IgD-negative memory B cell (primary cell): ENCODE data around the gene LIN37. TPM values are rescaled to one million over a fixed set of nuclear protein-coding genes. Genes with fewer than 3 reads are reported as not detected.
A peak's percentile ranks its signal among the peaks of the same experiment; 100 is the strongest.
"Not testable (repeated sequence)": the region's sequence is repeated elsewhere in the genome, so short reads cannot be mapped to it uniquely, and the experiment has no call there.

Experiments
- H3K27ac Mint-ChIP-seq, 3 donors: one replicate each; pipeline ENCODE4 v1.8.0; 2020 to 2022; ENCODE audit warnings: mild to moderate bottlenecking in 3 of 3, mixed read lengths in 3 of 3, moderate library complexity in 1 of 3
- H3K27me3 Mint-ChIP-seq: one replicate; pipeline ENCODE4 v1.8.0; 2021; ENCODE audit warnings: mixed read lengths
- H3K36me3 Mint-ChIP-seq: one replicate; pipeline ENCODE4 v1.8.0; 2020; ENCODE audit warnings: mild to moderate bottlenecking, mixed read lengths
- H3K4me1 Mint-ChIP-seq, 3 donors: one replicate each; pipeline ENCODE4 v1.8.0; 2020 to 2022; ENCODE audit warnings: mixed read lengths in 3 of 3, mild to moderate bottlenecking in 1 of 3
- H3K4me3 Mint-ChIP-seq, 4 donors: one replicate each; pipeline ENCODE4 v1.8.0; 2020 to 2022; ENCODE audit warnings: mild to moderate bottlenecking in 4 of 4, mixed read lengths in 4 of 4, moderate library complexity in 3 of 4
- H3K9me3 Mint-ChIP-seq, 3 donors: one replicate each; pipeline ENCODE4 v1.8.0; 2020 to 2021; ENCODE audit warnings: mixed read lengths in 3 of 3, mild to moderate bottlenecking in 1 of 3
- polyA plus RNA-seq: library from polyadenylated mRNA; unstranded; fragments of 300-500 nt; fragmentation: Illumina TruSeq; gene quantifications from one replicate; pipeline ENCODE4 v1.2.3, GENCODE V29; 2021

Gene LIN37
- polyA plus RNA-seq, 1 donor from 2014 or later, result 8.2 TPM

DNA sequence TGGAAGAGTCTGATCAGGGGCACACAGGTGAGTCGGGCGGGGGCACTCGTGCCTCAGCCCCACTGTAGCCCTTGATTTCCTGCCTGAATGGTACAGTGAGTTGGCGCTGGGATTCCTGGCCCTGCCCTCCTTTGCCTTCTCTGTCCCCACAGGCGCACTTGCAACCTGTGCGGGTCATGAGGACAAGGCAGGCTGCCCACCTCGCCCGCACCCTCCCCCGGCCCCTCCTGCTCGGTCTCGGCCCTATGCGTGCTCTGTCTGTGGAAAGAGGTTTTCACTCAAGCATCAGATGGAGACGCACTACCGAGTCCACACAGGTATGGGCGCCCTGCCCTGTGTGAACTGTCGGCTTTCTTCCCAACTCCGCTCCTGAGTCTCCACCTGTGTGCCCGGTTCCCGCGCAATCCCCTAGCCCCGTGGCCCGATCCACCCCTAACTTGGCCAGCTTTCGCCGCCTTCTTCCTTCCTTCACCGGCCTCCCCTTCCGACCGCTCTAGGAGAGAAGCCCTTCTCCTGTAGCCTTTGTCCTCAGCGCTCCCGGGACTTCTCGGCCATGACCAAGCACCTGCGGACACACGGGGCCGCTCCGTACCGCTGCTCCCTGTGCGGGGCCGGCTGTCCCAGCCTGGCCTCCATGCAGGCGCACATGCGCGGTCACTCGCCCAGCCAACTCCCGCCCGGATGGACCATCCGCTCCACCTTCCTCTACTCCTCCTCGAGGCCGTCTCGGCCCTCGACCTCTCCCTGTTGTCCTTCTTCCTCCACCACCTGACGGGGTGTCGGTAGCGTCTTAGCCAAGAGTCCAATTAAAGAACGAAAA is 32.2 kb upstream of the LIN37 start:
- H3K9me3 Mint-ChIP-seq, result no peaks in the 10 kb centered on the region
- peak overlapping the region; percentile 90 to 98 (median 97) for H3K27ac Mint-ChIP-seq
- peaks cover 33 to 56% (median 40%) of the 10 kb centered on the region in 3 donors for H3K4me1 Mint-ChIP-seq
- H3K4me3 Mint-ChIP-seq, result peak overlapping the region; percentile 79 to 99 (median 95)
- no peaks in the 10 kb centered on the region for H3K36me3 Mint-ChIP-seq
- no peaks in the 10 kb centered on the region for H3K27me3 Mint-ChIP-seq

DNA sequence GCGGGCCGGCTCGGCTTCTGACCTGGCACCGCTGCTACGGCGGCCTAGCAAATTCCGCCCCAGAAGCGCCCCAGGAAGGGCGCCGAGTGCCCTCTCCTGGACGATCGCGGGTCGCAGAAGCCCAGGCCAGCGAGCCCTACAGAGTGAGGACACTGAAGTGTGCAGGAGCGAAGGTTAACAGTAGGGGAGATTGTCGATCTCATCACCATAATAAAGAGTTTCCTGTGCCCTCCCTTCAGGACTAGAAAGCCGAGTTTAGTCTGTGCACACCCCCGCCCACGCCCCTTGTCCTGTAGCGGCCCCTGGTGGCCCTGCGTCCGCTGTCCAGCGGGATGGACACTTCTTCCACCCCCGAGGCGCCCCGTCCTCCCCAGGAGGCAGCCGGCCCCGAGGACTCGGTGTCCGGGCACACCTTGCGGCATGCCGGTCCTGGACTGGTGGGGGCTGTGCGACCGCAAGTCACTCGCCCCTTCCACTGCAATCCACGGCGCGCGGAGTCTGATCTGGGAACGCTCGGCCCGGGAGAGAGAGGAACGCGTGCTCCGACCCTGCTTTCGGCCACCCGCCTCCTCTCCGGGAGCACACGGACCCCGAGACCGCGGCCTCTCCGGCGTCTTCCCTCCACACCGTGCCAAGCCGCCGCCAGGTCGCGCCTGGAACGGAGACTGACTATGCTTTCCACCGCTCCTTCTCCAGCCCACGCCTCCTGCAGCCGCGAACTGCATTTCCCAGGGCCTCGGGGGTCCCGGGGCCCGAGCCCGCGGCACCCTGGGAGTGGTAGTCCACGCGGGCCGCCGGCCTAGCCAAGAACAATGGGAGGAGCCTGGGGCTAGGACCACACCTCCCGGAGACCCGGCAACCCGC is 31.3 kb upstream of the LIN37 start:
- Mint-ChIP-seq H3K9me3 (no peaks in the 10 kb centered on the region), H3K36me3 (no peaks in the 10 kb centered on the region), H3K27ac (peak overlapping the region; percentile 90 to 98 (median 97)), H3K4me1 (peaks cover 29 to 51% (median 35%) of the 10 kb centered on the region in 3 donors), H3K4me3 (peak overlapping the region; percentile 79 to 99 (median 95)), H3K27me3 (no peaks in the 10 kb centered on the region)

- Mint-ChIP-seq H3K27ac (peak within 1 kb of the TSS; percentile 90 to 98 (median 97)), H3K4me1 (peaks cover 26 to 43% (median 28%) of the 10 kb centered on the region in 3 donors), H3K4me3 (peak within 1 kb of the TSS; percentile 91 to 99 (median 95)), H3K27me3 (no peaks in the 10 kb centered on the region), H3K36me3 (no peaks in the 10 kb centered on the region), H3K9me3 (no peaks in the 10 kb centered on the region)
These were observed 30.6 kb upstream of the LIN37 start, which contains the start of gene KMT2B for GRCh38 chr19:35717665-35718344. TSS of gene KMT2B (plus strand) at chr19:35718003. CDS start at chr19:35718019, 16 bp downstream.

DNA sequence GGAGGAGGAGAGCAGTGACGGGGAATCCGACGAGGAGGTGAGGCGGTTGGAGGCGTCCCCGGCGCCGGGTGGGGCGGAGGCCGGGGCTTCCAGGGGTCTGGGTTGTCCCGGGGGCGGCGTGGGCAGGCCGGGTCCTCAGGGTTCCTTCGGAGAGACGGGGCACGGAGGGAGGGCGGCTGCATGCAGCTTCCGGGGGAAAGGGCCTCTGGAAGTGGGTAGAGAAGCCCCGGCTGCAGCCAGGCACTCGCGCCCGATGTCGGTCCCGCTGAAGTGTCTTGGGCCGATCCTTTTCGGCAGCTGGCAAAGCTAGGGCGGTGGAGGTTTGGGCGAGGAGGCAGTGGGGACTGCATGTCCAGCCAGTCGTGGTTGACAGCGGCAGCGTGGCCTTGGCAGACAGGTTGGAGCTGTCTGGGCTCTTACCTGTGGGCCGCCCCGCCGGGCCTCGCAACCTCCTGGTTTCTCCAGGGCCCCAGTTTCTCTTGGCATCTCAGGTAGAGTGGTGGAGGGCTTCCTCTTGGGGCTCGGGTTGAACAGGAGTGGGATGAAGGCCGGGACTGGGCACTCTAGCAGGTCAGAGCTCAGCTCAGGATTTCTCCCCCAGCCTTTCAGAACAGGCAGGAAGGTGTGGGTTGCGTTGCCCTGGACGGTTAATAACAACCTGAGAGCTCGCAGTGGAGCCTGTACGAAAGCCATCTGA is 29.9 kb upstream of the LIN37 start:
- H3K36me3 Mint-ChIP-seq, result no peaks in the 10 kb centered on the region
- H3K27ac Mint-ChIP-seq, result peak overlapping the region; percentile 76 to 88 (median 83)
- H3K4me3 Mint-ChIP-seq, result peak overlapping the region; percentile 85 to 96 (median 92)
- H3K4me1 Mint-ChIP-seq, result peaks cover 22 to 37% (median 25%) of the 10 kb centered on the region in 3 donors
- H3K9me3 Mint-ChIP-seq, result no peaks in the 10 kb centered on the region
- H3K27me3 Mint-ChIP-seq, result no peaks in the 10 kb centered on the region

DNA sequence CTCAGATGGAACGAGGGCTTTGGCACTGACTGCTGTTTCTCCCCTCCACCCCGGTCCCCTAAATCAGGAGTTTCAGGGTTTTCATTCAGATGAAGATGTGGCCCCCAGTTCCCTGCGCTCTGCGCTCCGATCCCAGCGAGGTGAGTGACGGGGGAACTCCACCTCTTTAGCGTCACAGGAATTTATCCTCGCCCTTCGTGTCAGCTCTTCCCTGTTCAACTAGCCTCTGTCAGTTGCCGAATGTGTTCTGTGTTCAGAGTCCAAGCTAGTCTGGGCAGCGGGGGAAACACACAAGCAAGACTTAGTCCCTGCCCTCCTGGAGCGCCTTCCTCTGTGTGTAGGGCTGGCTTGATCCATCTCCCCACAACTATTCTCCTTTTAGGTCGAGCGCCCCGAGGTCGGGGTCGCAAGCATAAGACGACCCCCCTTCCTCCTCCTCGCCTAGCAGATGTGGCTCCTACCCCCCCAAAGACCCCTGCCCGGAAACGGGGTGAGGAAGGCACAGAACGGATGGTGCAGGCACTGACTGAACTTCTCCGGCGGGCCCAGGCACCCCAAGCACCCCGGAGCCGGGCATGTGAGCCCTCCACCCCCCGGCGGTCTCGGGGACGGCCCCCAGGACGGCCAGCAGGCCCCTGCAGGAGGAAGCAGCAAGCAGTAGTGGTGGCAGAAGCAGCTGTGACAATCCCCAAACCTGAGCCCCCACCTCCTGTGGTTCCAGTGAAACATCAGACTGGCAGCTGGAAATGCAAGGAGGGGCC is 28.8 kb upstream of the LIN37 start:
- no peaks in the 10 kb centered on the region for H3K9me3 Mint-ChIP-seq

DNA sequence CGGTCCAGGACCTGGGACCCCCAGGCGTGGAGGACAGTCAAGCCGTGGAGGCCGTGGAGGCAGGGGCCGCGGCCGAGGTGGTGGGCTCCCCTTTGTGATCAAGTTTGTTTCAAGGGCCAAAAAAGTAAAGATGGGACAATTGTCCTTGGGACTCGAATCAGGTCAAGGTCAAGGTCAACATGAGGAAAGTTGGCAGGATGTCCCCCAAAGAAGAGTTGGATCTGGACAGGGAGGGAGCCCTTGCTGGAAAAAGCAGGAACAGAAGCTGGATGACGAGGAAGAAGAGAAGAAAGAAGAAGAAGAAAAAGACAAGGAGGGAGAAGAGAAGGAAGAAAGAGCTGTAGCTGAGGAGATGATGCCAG is 28.2 kb upstream of the LIN37 start:
- Mint-ChIP-seq H3K4me3 (peak overlapping the region in 1 of 4 donors; percentile 42), H3K27me3 (no peaks in the 10 kb centered on the region), H3K4me1 (peaks cover 9 to 23% (median 16%) of the 10 kb centered on the region in 3 donors), H3K36me3 (no peaks in the 10 kb centered on the region), H3K27ac (no peak overlapping the region), H3K9me3 (no peaks in the 10 kb centered on the region)

More for the DNA sequence above, 28.8 kb upstream of the LIN37 start:
- Mint-ChIP-seq H3K36me3 (no peaks in the 10 kb centered on the region), H3K27me3 (no peaks in the 10 kb centered on the region), H3K4me1 (peaks cover 11 to 27% (median 19%) of the 10 kb centered on the region in 3 donors), H3K4me3 (peak overlapping the region; percentile 85 to 96 (median 92)), H3K27ac (peak overlapping the region in 1 of 3 donors; percentile 88)

DNA sequence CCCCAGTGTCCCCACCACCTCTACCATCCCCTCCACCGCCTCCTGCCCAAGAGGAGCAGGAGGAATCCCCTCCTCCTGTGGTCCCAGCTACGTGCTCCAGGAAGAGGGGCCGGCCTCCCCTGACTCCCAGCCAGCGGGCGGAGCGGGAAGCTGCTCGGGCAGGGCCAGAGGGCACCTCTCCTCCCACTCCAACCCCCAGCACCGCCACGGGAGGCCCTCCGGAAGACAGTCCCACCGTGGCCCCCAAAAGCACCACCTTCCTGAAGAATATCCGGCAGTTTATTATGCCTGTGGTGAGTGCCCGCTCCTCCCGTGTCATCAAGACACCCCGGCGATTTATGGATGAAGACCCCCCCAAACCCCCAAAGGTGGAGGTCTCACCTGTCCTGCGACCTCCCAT is 27.7 kb upstream of the LIN37 start:
- H3K27ac Mint-ChIP-seq, result no peak overlapping the region

GRCh38 chr19:35721374-35721773 is 27.0 kb upstream of the LIN37 start:
- H3K4me3 Mint-ChIP-seq, result peak overlapping the region in 3 of 4 donors; percentile 17 to 27 (median 25)
- H3K27me3 Mint-ChIP-seq, result no peaks in the 10 kb centered on the region
- H3K36me3 Mint-ChIP-seq, result peaks cover 1% of the 10 kb centered on the region
- no peaks in the 10 kb centered on the region for H3K9me3 Mint-ChIP-seq
- peaks cover 5 to 15% (median 7%) of the 10 kb centered on the region in 3 donors for H3K4me1 Mint-ChIP-seq
- no peak overlapping the region for H3K27ac Mint-ChIP-seq

More for the DNA sequence above, 27.7 kb upstream of the LIN37 start:
- H3K27me3 Mint-ChIP-seq, result no peaks in the 10 kb centered on the region
- H3K9me3 Mint-ChIP-seq, result no peaks in the 10 kb centered on the region
- H3K36me3 Mint-ChIP-seq, result no peaks in the 10 kb centered on the region
- peaks cover 9 to 22% (median 13%) of the 10 kb centered on the region in 3 donors for H3K4me1 Mint-ChIP-seq
- H3K4me3 Mint-ChIP-seq, result peak overlapping the region in 1 of 4 donors; percentile 42

- H3K9me3 Mint-ChIP-seq, result no peaks in the 10 kb centered on the region
- peaks cover 1% of the 10 kb centered on the region for H3K36me3 Mint-ChIP-seq
- peak overlapping the region in 1 of 4 donors; percentile 9 for H3K4me3 Mint-ChIP-seq
- peaks cover 0 to 10% (median 5%) of the 10 kb centered on the region in 3 donors for H3K4me1 Mint-ChIP-seq
- no peaks in the 10 kb centered on the region for H3K27me3 Mint-ChIP-seq
- no peak overlapping the region for H3K27ac Mint-ChIP-seq
These were observed 25.9 kb upstream of the LIN37 start for GRCh38 chr19:35722461-35722860.

DNA sequence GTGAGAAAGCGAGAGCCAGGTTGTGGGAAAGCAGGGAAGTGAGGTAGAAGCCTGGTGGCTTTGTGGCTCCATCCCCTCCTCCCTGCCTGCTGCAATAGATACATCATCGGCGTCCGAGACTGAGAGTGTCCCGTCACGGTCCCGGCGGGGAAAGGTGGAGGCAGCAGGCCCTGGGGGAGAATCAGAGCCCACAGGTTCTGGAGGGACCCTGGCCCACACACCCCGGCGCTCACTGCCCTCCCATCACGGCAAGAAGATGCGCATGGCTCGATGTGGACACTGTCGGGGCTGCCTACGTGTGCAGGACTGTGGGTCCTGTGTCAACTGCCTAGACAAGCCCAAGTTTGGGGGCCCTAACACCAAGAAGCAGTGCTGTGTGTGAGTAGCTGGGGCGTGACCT is 25.5 kb upstream of the LIN37 start:
- Mint-ChIP-seq H3K27me3 (no peaks in the 10 kb centered on the region), H3K9me3 (no peaks in the 10 kb centered on the region), H3K4me1 (peaks cover 0 to 10% (median 5%) of the 10 kb centered on the region in 3 donors), H3K4me3 (no peak overlapping the region), H3K36me3 (peaks cover 4% of the 10 kb centered on the region), H3K27ac (no peak overlapping the region)

- peaks cover 4% of the 10 kb centered on the region for H3K36me3 Mint-ChIP-seq
These were observed 24.7 kb upstream of the LIN37 start for GRCh38 chr19:35723671-35724070.

GRCh38 chr19:35724132-35724531 is 24.2 kb upstream of the LIN37 start:
- H3K27me3 Mint-ChIP-seq, H3K4me1 Mint-ChIP-seq, H3K36me3 Mint-ChIP-seq, H3K9me3 Mint-ChIP-seq, H3K27ac Mint-ChIP-seq: not testable (repeated sequence)
- peak overlapping the region in 1 of 4 donors; percentile 57 for H3K4me3 Mint-ChIP-seq

More at GRCh38 chr19:35723671-35724070, 24.7 kb upstream of the LIN37 start:
- Mint-ChIP-seq H3K27me3 (no peaks in the 10 kb centered on the region), H3K9me3 (no peaks in the 10 kb centered on the region), H3K27ac (no peak overlapping the region), H3K4me1 (peaks cover 0 to 10% (median 5%) of the 10 kb centered on the region in 3 donors), H3K4me3 (peak overlapping the region in 2 of 4 donors; percentile 21 to 57)

DNA sequence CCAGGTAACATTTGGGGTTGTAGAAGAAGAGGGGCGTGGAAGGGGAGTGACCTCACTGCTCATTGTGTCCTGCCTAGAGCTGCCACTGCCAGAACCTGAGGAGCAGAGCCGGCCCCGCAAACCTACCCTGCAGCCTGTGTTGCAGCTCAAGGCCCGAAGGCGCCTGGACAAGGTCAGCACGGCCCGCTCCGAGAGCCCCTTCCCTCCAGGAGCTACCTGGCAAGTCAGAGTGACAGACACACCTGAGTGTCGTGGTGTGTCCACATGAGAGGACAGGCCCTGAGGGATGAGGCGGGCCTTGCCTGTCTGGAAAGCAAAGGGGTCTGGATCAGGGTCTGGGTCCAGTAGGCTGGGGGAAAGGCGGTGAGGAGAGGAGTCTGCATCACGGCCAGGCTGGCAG is 23.8 kb upstream of the LIN37 start:
- Mint-ChIP-seq H3K4me3 (peak overlapping the region in 1 of 4 donors; percentile 57), H3K27me3 (no peaks in the 10 kb centered on the region), H3K9me3 (no peaks in the 10 kb centered on the region)

More for the DNA sequence above, 23.8 kb upstream of the LIN37 start:
- Mint-ChIP-seq H3K36me3 (peaks cover 4% of the 10 kb centered on the region), H3K4me1 (peaks cover 0 to 2% (median 2%) of the 10 kb centered on the region in 3 donors), H3K27ac (no peak overlapping the region)
